ENCODE measurements around the gene KIZ.

The KIZ gene

GRCh38 chr20:21262812-21263211, 136.9 kb downstream of the KIZ start:
- DNase-seq (ENCODE audit: low read depth in 3 of 3), result no peak

- DNase-seq (ENCODE audit: low read depth in 3 of 3), result no peak
These were observed 139.6 kb downstream of the KIZ start for GRCh38 chr20:21265261-21266190.

- no peak for DNase-seq (ENCODE audit: low read depth in 3 of 3)
These were observed 140.3 kb downstream of the KIZ start for GRCh38 chr20:21266191-21266536.

GRCh38 chr20:21269772-21270171, 143.9 kb downstream of the KIZ start:
- DNase-seq (ENCODE audit: low read depth in 3 of 3), result no peak

- no peak for DNase-seq (ENCODE audit: low read depth in 3 of 3)
These were observed 144.9 kb downstream of the KIZ start for GRCh38 chr20:21270806-21271205.

GRCh38 chr20:21272279-21272678, 146.4 kb downstream of the KIZ start:
- no peak for DNase-seq (ENCODE audit: low read depth in 3 of 3)

GRCh38 chr20:21272679-21273078, 146.8 kb downstream of the KIZ start:
- no peak for DNase-seq (ENCODE audit: low read depth in 3 of 3)

GRCh38 chr20:21273755-21274386, 148.0 kb downstream of the KIZ start:
- DNase-seq (ENCODE audit: low read depth in 3 of 3), result no peak

- DNase-seq (ENCODE audit: low read depth in 3 of 3), result no peak
These were observed 152.9 kb downstream of the KIZ start for GRCh38 chr20:21278829-21279228.

GRCh38 chr20:21279706-21280521, 154.0 kb downstream of the KIZ start:
- DNase-seq (ENCODE audit: low read depth in 3 of 3), result no peak

- no peak for DNase-seq (ENCODE audit: low read depth in 3 of 3)
These were observed 154.7 kb downstream of the KIZ start for GRCh38 chr20:21280522-21281016.

- DNase-seq (ENCODE audit: low read depth in 3 of 3), result no peak
These were observed 160.9 kb downstream of the KIZ start for GRCh38 chr20:21286775-21287174.

- no peak for DNase-seq (ENCODE audit: low read depth in 3 of 3)
These were observed 162.9 kb downstream of the KIZ start for GRCh38 chr20:21288587-21289370.

- no peak for DNase-seq (ENCODE audit: low read depth in 3 of 3)
These were observed 163.8 kb downstream of the KIZ start for GRCh38 chr20:21289651-21290050.

GRCh38 chr20:21291026-21291425, 165.1 kb downstream of the KIZ start:
- no peak for DNase-seq (ENCODE audit: low read depth in 3 of 3)

GRCh38 chr20:21294755-21295154, 168.9 kb downstream of the KIZ start:
- no peak for DNase-seq (ENCODE audit: low read depth in 3 of 3)
